HCT116 (cell line): ENCODE measurements around the gene COA3. TPM values are rescaled to one million over a fixed set of nuclear protein-coding genes. Genes with fewer than 3 reads are reported as not detected.

Experiments used
- ATAC-seq: fragments of 200-7000 bp; cut with Tn5 transposase; 2 replicates; pipeline ENCODE4 v1.9.1; 2020; ENCODE audit warnings: mild to moderate bottlenecking, moderate library complexity
- BruUV-seq: library from RNA; stranded (reverse); fragments of 400-500 nt; replicated peaks from 2 replicates; lab custom pipeline; 2021; lab: Mats Ljungman, UMichigan
- CTCF ChIA-PET: fragments of 300-600 bp; sonication (Branson Sonifier 250); formaldehyde crosslinking; loops from one replicate; lab custom pipeline; 2021; ENCODE audit warnings: antibody characterized with exemption; lab: Charles Lee
- POLR2A ChIA-PET: fragments of 300-600, 350-600 bp; sonication (Branson Sonifier 250); formaldehyde crosslinking; loops from one replicate; lab custom pipeline; 2021; ENCODE audit warnings: antibody characterized with exemption; lab: Charles Lee
- RAD21 ChIA-PET, 2 experiments: fragments of 300-600 bp; sonication (Branson Sonifier 250); formaldehyde crosslinking; loops; one replicate each; lab custom pipeline; 2023; ENCODE audit warnings: low total read pairs in 2 of 2; ENCODE audit not compliant: uncharacterized antibody in 2 of 2, unreplicated experiment in 2 of 2, low non-redundant PET in 1 of 2; lab: Charles Lee
- DNase-seq: peaks from one replicate; pipeline ENCODE4 v3.0.0-alpha.2; 2010; ENCODE audit warnings: low read depth, low spot score
- H2AFZ ChIP-seq: fragments of 200-600 bp; shearing (Covaris generic), sonication (generic); 2 replicates; pipeline ENCODE4 v1.6.1; 2017; ENCODE audit warnings: low read depth, mixed run types, mixed read lengths, antibody characterized with exemption, low read length; ENCODE audit not compliant: poor library complexity, severe bottlenecking
- H3K27ac ChIP-seq: 2 replicates; pipeline ENCODE4 v1.5.1; 2012; ENCODE audit warnings: low read depth, low read length
- H3K27me3 ChIP-seq: fragments of 200-600 bp; sonication (generic); 2 replicates; pipeline ENCODE4 v1.6.1; 2016; ENCODE audit warnings: mixed run types, low read length, mixed read lengths; ENCODE audit not compliant: insufficient read depth
- H3K36me3 ChIP-seq, 2 experiments: fragments of 200-500 bp in 1 of 2; fragments of 200-600 bp in 1 of 2; sonication (Bioruptor generic) in 1 of 2; sonication (generic) in 1 of 2; 2 replicates each; pipeline versions ENCODE4 v1.5.1 to v1.6.1; 2014 to 2016; ENCODE audit warnings: low read length in 2 of 2, inconsistent platforms in 1 of 2, mixed read lengths in 1 of 2, mixed run types in 1 of 2; ENCODE audit not compliant: insufficient read depth in 2 of 2, control insufficient read depth in 1 of 2
- H3K4me1 ChIP-seq, 2 experiments: fragments of 200-600 bp in 1 of 2; sonication (generic) in 1 of 2; 2 replicates each; pipeline versions ENCODE4 v1.5.1 to v1.6.1; 2012 to 2017; ENCODE audit warnings: low read length in 2 of 2, inconsistent platforms in 1 of 2, mild to moderate bottlenecking in 1 of 2, mixed read lengths in 1 of 2, mixed run types in 1 of 2, moderate library complexity in 1 of 2; ENCODE audit not compliant: insufficient read depth in 2 of 2, control insufficient read depth in 1 of 2
- H3K4me2 ChIP-seq: fragments of 200-600 bp; sonication (generic); 2 replicates; pipeline ENCODE4 v1.6.1; 2017; ENCODE audit warnings: mixed run types, low read length, mixed read lengths
- H3K4me3 ChIP-seq, 2 experiments: fragments of 200-600 bp in 1 of 2; sonication (generic) in 1 of 2; replicated peaks in 1 of 2; 2 replicates each; pipeline ENCODE4 v1.5.1; 2011 to 2016; ENCODE audit warnings: low read length in 2 of 2, control low read depth in 1 of 2, low read depth in 1 of 2, mild to moderate bottlenecking in 1 of 2, mixed read lengths in 1 of 2, mixed run types in 1 of 2
- H3K79me2 ChIP-seq: fragments of 200-600 bp; sonication (generic); 2 replicates; pipeline ENCODE4 v1.6.1; 2017; ENCODE audit warnings: mild to moderate bottlenecking, mixed run types, low read length, moderate library complexity, mixed read lengths; ENCODE audit not compliant: insufficient read depth
- H3K9ac ChIP-seq: fragments of 200-600 bp; sonication (generic); 2 replicates; pipeline ENCODE4 v1.6.1; 2016; ENCODE audit warnings: low read length, mixed read lengths
- H3K9me2 ChIP-seq: fragments of 200-600 bp; sonication (generic), shearing (Covaris generic); 2 replicates; pipeline ENCODE4 v1.6.1; 2017; ENCODE audit warnings: mixed run types, mild to moderate bottlenecking, moderate library complexity; ENCODE audit not compliant: insufficient read depth
- H3K9me3 ChIP-seq, 2 experiments: fragments of 200-500 bp in 1 of 2; fragments of 200-600 bp in 1 of 2; sonication (Bioruptor generic) in 1 of 2; sonication (generic) in 1 of 2; 2 replicates each; pipeline ENCODE4 v1.6.1; 2014 to 2017; ENCODE audit warnings: low read length in 2 of 2, mixed read lengths in 2 of 2, inconsistent platforms in 1 of 2, low read depth in 1 of 2, mild to moderate bottlenecking in 1 of 2, mixed run types in 1 of 2, moderate library complexity in 1 of 2; ENCODE audit not compliant: control insufficient read depth in 1 of 2, insufficient read depth in 1 of 2
- H4K20me1 ChIP-seq: fragments of 200-600 bp; sonication (generic), shearing (Covaris generic); 2 replicates; pipeline ENCODE4 v1.6.1; 2017; ENCODE audit warnings: mixed run types, mild to moderate bottlenecking, moderate library complexity; ENCODE audit not compliant: insufficient read depth
- ATF3 ChIP-seq: IDR thresholded peaks from 2 replicates; pipeline ENCODE4 v1.6.1; 2012
- CBX3 ChIP-seq: IDR thresholded peaks from 2 replicates; pipeline ENCODE4 v1.6.1; 2012; ENCODE audit warnings: low read depth
- CTCF ChIP-seq, 3 experiments: fragments of 200-600 bp in 1 of 3; sonication (generic) in 1 of 3; IDR thresholded peaks in 2 of 3; conservative IDR thresholded peaks in 1 of 3; 2 replicates each; pipeline ENCODE4 v1.5.1; 2012 to 2017; ENCODE audit warnings: low read depth in 2 of 3, low read length in 2 of 3, antibody characterized with exemption in 1 of 3, borderline replicate concordance in 1 of 3, control low read depth in 1 of 3, mild to moderate bottlenecking in 1 of 3, mixed read lengths in 1 of 3, mixed run types in 1 of 3, moderate library complexity in 1 of 3; ENCODE audit not compliant: insufficient read depth in 1 of 3
- EGR1 ChIP-seq: IDR thresholded peaks from 2 replicates; pipeline ENCODE4 v1.6.1; 2012; ENCODE audit warnings: low read depth
- ELF1 ChIP-seq: IDR thresholded peaks from 2 replicates; pipeline ENCODE4 v1.6.1; 2012; ENCODE audit warnings: low read depth, borderline replicate concordance
- EZH2 ChIP-seq: fragments of 200-600 bp; sonication (generic); IDR thresholded peaks from 2 replicates; pipeline ENCODE4 v1.6.1; 2017; ENCODE audit warnings: antibody characterized with exemption, mixed run types
- EZH2phosphoT487 ChIP-seq: fragments of 200-600 bp; IDR thresholded peaks from 2 replicates; pipeline ENCODE4 v1.6.1; 2018; ENCODE audit warnings: antibody characterized with exemption, borderline replicate concordance
- JUND ChIP-seq: IDR thresholded peaks from 2 replicates; pipeline ENCODE4 v1.6.1; 2012
- POLR2A ChIP-seq: IDR thresholded peaks from 2 replicates; pipeline ENCODE4 v1.7.0; 2011; ENCODE audit warnings: borderline replicate concordance; ENCODE audit not compliant: insufficient read depth, insufficient read length; ENCODE audit errors: extremely low read depth
- REST ChIP-seq: IDR thresholded peaks from 2 replicates; pipeline ENCODE4 v1.6.1; 2012; ENCODE audit warnings: low read depth
- SP1 ChIP-seq: IDR thresholded peaks from 2 replicates; pipeline ENCODE4 v1.6.1; 2012; ENCODE audit warnings: low read depth
- SRF ChIP-seq: IDR thresholded peaks from 2 replicates; pipeline ENCODE4 v1.6.1; 2012; ENCODE audit warnings: low read depth
- TCF7L2 ChIP-seq: IDR thresholded peaks from 2 replicates; pipeline ENCODE4 v1.7.0; 2011; ENCODE audit warnings: borderline replicate concordance, inconsistent platforms; ENCODE audit not compliant: insufficient read depth, insufficient read length; ENCODE audit errors: extremely low read depth
- ZFX ChIP-seq: fragments of 450-650 bp; IDR thresholded peaks from 2 replicates; pipeline ENCODE4 v1.6.1; 2017
- ZNF274 ChIP-seq: fragments of 200-500 bp; sonication (Bioruptor generic); IDR thresholded peaks from 2 replicates; pipeline ENCODE4 v1.6.1; 2014; ENCODE audit warnings: mild to moderate bottlenecking, low read depth, low read length, inconsistent platforms
- intact Hi-C: fragments of 100-400 bp; cut with micrococcal nuclease; formaldehyde crosslinking; loops from 2 replicates; pipeline ENCODE4 v1.10.0; 2022
- total RNA-seq: library from RNA; stranded (reverse); gene quantifications from one replicate; pipeline ENCODE4 v1.2.1, GENCODE V29; 2021; ENCODE audit not compliant: unreplicated experiment

The COA3 gene
- total RNA-seq, 1 experiment from 2014 or later = 37.1 TPM

DNA sequence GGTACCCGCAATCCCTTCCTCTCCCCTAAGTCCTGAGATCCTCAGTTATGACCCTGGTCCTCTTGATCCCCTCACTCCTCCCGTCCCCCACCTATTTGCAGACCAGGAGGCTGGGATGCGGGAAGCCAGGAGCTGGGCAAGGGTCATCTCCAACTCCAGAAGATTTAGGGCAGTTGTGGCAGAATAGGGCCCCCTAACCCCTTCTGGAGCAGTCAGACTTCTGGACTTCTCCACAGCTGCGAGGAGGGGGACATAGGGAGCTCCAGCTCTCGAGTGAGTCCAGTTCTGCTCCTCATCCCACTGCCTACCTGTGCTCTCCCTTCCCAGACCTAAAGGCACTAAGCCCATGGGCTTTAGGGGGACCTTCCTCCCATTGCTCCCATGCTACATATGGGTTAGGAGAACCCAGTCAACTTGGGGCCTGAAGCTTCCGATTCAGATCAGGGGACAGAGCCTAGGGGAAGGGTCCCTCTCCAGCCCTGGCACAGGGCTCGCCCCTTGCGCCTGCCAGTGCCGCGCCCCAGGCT, 16.8 kb downstream of the COA3 start:
- no peak for ATAC-seq
- Histone ChIP-seq H3K36me3 (peaks cover 10 to 16% of the 10 kb centered on the region in 2 experiments), H3K27ac (no peak overlapping the region), H3K9me2 (no peaks in the 10 kb centered on the region)
- RAD21 ChIA-PET = no interaction called here
- no peak for TF ChIP-seq CBX3
- TF ChIP-seq, all 23 proteins: peak for 0
- Histone ChIP-seq H4K20me1 (no peaks in the 10 kb centered on the region), H3K4me3 (no peak overlapping the region), H3K9ac (no peak overlapping the region), H3K4me1 (peaks cover 3 to 20% of the 10 kb centered on the region in 2 experiments; a peak in 3 of 4 replicates), H3K9me3 (no peaks in the 10 kb centered on the region), H3K27me3 (no peaks in the 10 kb centered on the region), H2AFZ (no peak overlapping the region), H3K79me2 (no peaks in the 10 kb centered on the region), H3K4me2 (no peak overlapping the region)
- ChIA-PET POLR2A (no interaction called here), CTCF (no interaction called here)
- no peak for DNase-seq
- no TSS peak for BruUV-seq
- intact Hi-C loops = no loop called here

GRCh38 chr17:42780851-42781638, 17.5 kb downstream of the COA3 start:
- no peak overlapping the region for H3K4me3 ChIP-seq
- H3K27ac ChIP-seq = no peak overlapping the region
- no peak overlapping the region for H3K9ac ChIP-seq
- CTCF ChIA-PET = no interaction called here
- no peak for DNase-seq
- H3K9me3 ChIP-seq = no peaks in the 10 kb centered on the region
- H3K79me2 ChIP-seq = no peaks in the 10 kb centered on the region
- BruUV-seq = no TSS peak
- no peaks in the 10 kb centered on the region for H3K27me3 ChIP-seq
- RAD21 ChIA-PET = no interaction called here
- no peaks in the 10 kb centered on the region for H3K9me2 ChIP-seq
- H2AFZ ChIP-seq = no peak overlapping the region
- peaks cover 3 to 20% of the 10 kb centered on the region in 2 experiments; a peak in 3 of 4 replicates for H3K4me1 ChIP-seq
- POLR2A ChIA-PET = no interaction called here
- no peaks in the 10 kb centered on the region for H4K20me1 ChIP-seq
- peaks cover 10 to 20% of the 10 kb centered on the region in 2 experiments for H3K36me3 ChIP-seq
- intact Hi-C loops = no loop called here
- H3K4me2 ChIP-seq = no peak overlapping the region
- no peak for ATAC-seq
- no peak for TF ChIP-seq ZNF274
- no peak for TF ChIP-seq JUND
- no peak for TF ChIP-seq EZH2phosphoT487
- TF ChIP-seq EZH2 = no peak
- TF ChIP-seq TCF7L2 = no peak
- TF ChIP-seq SRF = no peak
- TF ChIP-seq ZFX = no peak
- no peak for TF ChIP-seq REST
- no peak for TF ChIP-seq EGR1
- TF ChIP-seq SP1 = no peak
- no peak for TF ChIP-seq CTCF (IDR thresholded peaks at IDR 0.05 in 2 of 3, conservative IDR thresholded peaks at IDR 0.05 in 1 of 3; ENCODE audit: borderline replicate concordance in 1 of 3, insufficient read depth in 1 of 3, low read depth in 2 of 3, low read length in 2 of 3)
- TF ChIP-seq ATF3 = no peak
- no peak for TF ChIP-seq POLR2A
- TF ChIP-seq ELF1 = no peak
